ENCODE results near the gene XRCC4.

GRCh38 chr5:83038924-83039323 lies 38.4 kb upstream of the XRCC4 start:
- TF ChIP-seq BHLHE40 (IDR thresholded peaks at IDR 0.05; ENCODE audit: borderline replicate concordance), result no peak
- TF ChIP-seq FOXM1 (IDR thresholded peaks at IDR 0.05; ENCODE audit: borderline replicate concordance), result no peak
- no peak for TF ChIP-seq FOXK2 (IDR thresholded peaks at IDR 0.05)
- no peak for TF ChIP-seq ARNT (IDR thresholded peaks at IDR 0.05)
